Measurements from ENCODE around the gene ZNF445. TPM values are rescaled to one million over a fixed set of nuclear protein-coding genes. Genes with fewer than 3 reads are reported as not detected.

ZNF445 gene
- 10 to 100 TPM in 3 of 4 donors, 1 to 10 TPM in 1; 9.6 to 15.7 (median 13.6) TPM for total RNA-seq

DNA sequence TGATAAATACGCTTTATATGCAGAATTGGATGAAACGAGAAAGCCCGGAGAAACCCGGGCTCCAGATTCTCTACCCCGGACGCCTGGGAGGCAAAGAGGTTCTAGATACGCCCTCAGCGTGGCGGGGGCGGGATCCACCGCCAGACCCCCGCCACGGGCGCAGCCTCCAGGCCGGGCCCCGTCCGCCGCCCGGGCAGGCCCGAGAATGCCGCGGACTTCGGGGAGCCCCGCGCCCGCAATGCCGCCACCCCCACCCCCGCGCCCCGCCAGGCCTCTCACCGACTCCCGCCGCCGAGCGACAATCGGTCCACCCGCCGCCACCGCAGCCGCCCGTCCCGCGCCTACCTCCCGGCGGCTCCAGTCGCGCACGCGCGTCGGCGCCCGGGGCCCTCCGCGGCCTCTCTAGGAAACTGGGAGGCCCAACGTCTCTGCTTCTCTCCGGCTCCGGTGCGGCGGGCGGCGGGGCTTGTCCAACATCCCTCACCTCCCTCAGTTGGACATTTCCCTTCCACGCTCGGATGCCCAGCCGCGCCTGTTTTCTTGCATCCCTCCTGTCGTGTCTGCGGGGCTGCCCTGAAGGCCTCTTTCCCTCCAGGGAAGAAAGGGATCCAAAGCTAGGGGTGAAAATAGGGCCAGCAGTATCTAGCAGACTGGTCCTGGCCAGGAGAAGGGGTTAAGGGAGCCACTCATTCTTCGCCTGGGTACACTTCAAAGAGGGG lies at the start of gene ZNF445:
TSS of gene ZNF445 (minus strand) at position 359 of the 719 bp plus-strand sequence. CDS start 22,121 bp downstream, outside the sequence.
- TF ChIP-seq POLR2A (IDR thresholded peaks at IDR 0.05) (peak in 1 of 2 donors; percentile 15), EP300 (IDR thresholded peaks at IDR 0.05) (peak in 1 of 2 donors; percentile 46)
- TF ChIP-seq, protein P1, sequence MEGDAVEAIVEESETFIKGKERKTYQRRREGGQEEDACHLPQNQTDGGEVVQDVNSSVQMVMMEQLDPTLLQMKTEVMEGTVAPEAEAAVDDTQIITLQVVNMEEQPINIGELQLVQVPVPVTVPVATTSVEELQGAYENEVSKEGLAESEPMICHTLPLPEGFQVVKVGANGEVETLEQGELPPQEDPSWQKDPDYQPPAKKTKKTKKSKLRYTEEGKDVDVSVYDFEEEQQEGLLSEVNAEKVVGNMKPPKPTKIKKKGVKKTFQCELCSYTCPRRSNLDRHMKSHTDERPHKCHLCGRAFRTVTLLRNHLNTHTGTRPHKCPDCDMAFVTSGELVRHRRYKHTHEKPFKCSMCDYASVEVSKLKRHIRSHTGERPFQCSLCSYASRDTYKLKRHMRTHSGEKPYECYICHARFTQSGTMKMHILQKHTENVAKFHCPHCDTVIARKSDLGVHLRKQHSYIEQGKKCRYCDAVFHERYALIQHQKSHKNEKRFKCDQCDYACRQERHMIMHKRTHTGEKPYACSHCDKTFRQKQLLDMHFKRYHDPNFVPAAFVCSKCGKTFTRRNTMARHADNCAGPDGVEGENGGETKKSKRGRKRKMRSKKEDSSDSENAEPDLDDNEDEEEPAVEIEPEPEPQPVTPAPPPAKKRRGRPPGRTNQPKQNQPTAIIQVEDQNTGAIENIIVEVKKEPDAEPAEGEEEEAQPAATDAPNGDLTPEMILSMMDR (IDR thresholded peaks at IDR 0.05): no peak
- peak within 1 kb of the TSS; percentile 60 to 85 (median 80) for H3K27ac ChIP-seq

DNA sequence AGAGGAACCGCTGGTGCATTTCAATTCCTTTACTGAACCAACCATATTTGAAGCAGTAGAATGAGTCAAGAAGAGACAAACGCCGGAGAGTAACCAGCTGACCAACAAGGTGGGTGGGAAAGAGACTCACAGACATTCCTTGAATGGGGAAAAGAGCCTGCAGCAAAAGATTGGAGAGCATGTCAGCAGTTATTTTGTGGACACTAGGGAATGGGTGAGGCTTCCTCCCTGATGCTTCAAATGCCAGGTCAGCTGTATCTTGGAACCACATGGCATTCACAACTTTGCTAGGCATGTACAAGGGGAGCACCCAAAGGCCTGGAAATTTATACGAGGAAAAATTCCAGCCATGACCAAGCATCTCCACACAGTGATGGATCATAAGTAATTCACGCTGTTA lies 47.6 kb upstream of the ZNF445 start:
- Histone ChIP-seq H3K27ac (no peak overlapping the region), H3K4me1 (no peaks in the 10 kb centered on the region), H3K9me3 (no peaks in the 10 kb centered on the region), H3K36me3 (no peaks in the 10 kb centered on the region), H3K27me3 (peaks cover 0 to 21% of the 10 kb centered on the region in 2 donors), H3K4me3 (no peak overlapping the region)
- TF ChIP-seq POLR2A (IDR thresholded peaks at IDR 0.05) (no peak), EP300 (IDR thresholded peaks at IDR 0.05) (no peak)
- TF ChIP-seq, protein P1 (IDR thresholded peaks at IDR 0.05): no peak
- DNase-seq (ENCODE audit: low spot score in 2 of 2): no peak
- 78 to 80% methylated on average over 5 of the region's 5 CpGs for WGBS, 2 donors

More for the DNA sequence above, at the start of gene ZNF445:
- DNase-seq (ENCODE audit: low spot score in 2 of 2): peak; percentile 30 to 39
- Histone ChIP-seq H3K9me3 (no peaks in the 10 kb centered on the region), H3K36me3 (no peaks in the 10 kb centered on the region), H3K27me3 (no peaks in the 10 kb centered on the region), H3K4me1 (peaks cover 0 to 28% (median 14%) of the 10 kb centered on the region in 4 donors), H3K4me3 (peak within 1 kb of the TSS; percentile 50 to 93 (median 85))
- WGBS, 2 donors: 1% methylated on average over 20 to 35 of the region's 69 CpGs

DNA sequence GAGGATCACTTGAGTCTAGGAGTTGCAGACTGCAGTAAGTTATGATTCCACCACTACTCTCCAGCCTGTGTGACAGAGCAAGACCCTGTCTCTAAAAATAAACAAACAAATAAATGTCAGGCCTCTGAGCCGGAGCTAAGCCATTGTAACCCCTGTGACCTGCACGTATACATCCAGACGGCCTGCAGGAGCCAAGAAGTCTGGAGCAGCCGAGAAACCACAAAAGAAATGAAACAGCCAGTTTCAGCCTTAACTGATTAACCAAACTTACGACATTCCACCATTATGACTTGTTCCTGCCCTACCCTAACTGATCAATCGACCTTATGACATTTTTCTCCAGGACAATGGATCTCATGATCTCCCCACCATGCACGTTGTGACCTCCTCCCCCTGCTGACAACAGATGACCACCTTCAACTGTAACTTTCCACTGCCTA lies 45.0 kb upstream of the ZNF445 start:
- no peak for DNase-seq (ENCODE audit: low spot score in 2 of 2)
- 27% methylated on average over 7 of the region's 7 CpGs for WGBS, 2 donors
- H3K36me3 ChIP-seq: no peaks in the 10 kb centered on the region
- TF ChIP-seq POLR2A (IDR thresholded peaks at IDR 0.05): no peak
- no peak for TF ChIP-seq EP300 (IDR thresholded peaks at IDR 0.05)
- TF ChIP-seq, protein P1 (IDR thresholded peaks at IDR 0.05): no peak
- H3K27me3 ChIP-seq: peaks cover 0 to 21% of the 10 kb centered on the region in 2 donors
- no peaks in the 10 kb centered on the region for H3K4me1 ChIP-seq
- H3K9me3 ChIP-seq: no peaks in the 10 kb centered on the region
- H3K4me3 ChIP-seq: no peak overlapping the region
- no peak overlapping the region for H3K27ac ChIP-seq

DNA sequence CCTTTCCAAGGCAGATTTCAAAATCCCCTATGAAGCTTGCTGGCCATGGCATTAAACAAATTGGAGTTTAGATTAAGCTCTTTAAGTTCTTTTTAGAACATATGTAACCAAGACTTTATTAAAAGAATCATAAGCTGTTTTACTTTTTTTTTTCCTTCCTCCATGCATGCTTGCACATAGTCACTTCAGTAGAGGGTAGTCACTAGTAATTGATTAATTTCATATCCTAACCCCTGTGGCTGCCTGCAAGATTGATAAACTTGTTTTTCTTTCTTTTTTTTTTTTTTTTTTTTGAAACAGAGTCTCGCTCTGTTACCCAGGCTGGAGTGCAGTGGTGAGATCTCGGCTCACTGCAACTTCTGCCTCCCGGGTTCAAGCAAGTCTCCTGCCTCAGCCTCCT lies 44.3 kb upstream of the ZNF445 start:
- Histone ChIP-seq H3K27ac (no peak overlapping the region), H3K4me3 (no peak overlapping the region), H3K27me3 (peaks cover 0 to 21% of the 10 kb centered on the region in 2 donors), H3K9me3 (no peaks in the 10 kb centered on the region), H3K36me3 (no peaks in the 10 kb centered on the region), H3K4me1 (no peaks in the 10 kb centered on the region)
- WGBS, 2 donors: 94% methylated on average over 3 of the region's 3 CpGs
- TF ChIP-seq, protein P1 (IDR thresholded peaks at IDR 0.05): no peak
- TF ChIP-seq POLR2A (IDR thresholded peaks at IDR 0.05): no peak
- no peak for TF ChIP-seq EP300 (IDR thresholded peaks at IDR 0.05)
- DNase-seq (ENCODE audit: low spot score in 2 of 2): no peak

DNA sequence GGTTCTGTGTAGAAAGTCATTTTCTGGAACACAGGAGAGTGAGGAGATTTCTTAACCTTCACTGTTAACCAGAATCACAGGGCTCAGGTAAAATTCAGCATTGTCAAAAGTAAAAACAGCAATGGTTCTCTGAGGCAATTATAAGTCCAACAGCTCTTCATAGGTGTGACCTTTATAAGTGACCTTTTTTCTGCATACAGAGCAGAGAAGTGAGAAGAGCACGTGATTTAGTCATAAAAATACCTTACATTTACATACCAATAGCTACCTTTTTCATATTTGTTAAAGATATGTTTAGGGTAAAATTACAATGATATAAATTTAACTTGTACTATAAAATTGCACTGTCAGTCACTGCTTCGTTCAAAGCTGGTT lies 41.3 kb upstream of the ZNF445 start:
- no peak for TF ChIP-seq POLR2A (IDR thresholded peaks at IDR 0.05)
- TF ChIP-seq, protein P1 (IDR thresholded peaks at IDR 0.05): no peak
- H3K4me3 ChIP-seq: no peak overlapping the region
- H3K27ac ChIP-seq: no peak overlapping the region
- DNase-seq (ENCODE audit: low spot score in 2 of 2): no peak
- no peaks in the 10 kb centered on the region for H3K36me3 ChIP-seq
- peaks cover 0 to 10% of the 10 kb centered on the region in 2 donors for H3K27me3 ChIP-seq
- 54 to 62% methylated on average over 2 of the region's 2 CpGs for WGBS, 2 donors
- no peaks in the 10 kb centered on the region for H3K4me1 ChIP-seq
- H3K9me3 ChIP-seq: no peaks in the 10 kb centered on the region
